SIG-M5 (cell line): ENCODE results near the gene ZNF443.
"Not testable (repeated sequence)": the region's sequence is repeated elsewhere in the genome, so short reads cannot be mapped to it uniquely, and the experiment has no call there.

Source experiments
- DNase-seq: peaks from one replicate; lab custom pipeline; 2025; lab: John Stamatoyannopoulos, UW

The ZNF443 gene

DNA sequence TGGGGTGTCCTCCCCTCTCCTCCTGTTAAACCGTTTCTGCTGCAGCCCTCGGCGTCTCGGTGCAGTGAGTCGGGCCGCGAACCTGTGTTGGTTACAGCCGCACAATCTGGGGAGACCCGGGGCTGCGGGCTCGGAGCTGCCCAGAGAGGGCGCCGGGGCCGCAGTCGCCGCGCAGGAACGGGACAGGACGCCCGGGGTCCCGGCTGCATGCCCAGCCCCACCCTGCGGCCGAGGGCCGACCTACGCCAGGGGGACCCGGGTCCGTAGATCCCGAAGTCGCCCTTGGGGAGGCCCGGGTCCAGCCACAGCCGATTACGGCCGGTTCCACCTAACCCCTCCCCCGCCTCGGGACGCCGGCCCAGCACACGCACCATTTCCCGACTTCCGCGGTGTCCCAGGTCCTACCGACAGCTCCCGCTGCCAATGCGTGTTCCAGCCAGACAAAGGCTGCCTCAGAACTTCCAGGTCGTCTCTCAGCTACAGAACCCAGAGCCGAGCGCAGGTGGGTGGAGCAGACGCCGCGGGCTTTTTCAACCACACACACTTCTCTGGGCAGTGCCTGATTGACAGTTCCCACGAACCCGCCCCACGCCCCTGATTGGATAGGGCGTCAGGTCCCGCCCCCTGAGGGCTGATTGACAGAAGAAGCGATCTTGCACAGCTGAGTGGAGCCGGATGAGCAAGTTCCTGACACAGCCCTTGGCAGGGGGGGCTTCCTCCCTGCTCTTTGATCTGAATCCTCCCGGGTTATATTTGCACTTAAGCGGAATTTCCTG, at the start of gene ZNF443:
ZNF443 (minus strand) TSS at position 481 of the 776 bp plus-strand sequence; CDS start at position 374, 107 bp downstream.
- DNase-seq = peak; percentile 64

DNA sequence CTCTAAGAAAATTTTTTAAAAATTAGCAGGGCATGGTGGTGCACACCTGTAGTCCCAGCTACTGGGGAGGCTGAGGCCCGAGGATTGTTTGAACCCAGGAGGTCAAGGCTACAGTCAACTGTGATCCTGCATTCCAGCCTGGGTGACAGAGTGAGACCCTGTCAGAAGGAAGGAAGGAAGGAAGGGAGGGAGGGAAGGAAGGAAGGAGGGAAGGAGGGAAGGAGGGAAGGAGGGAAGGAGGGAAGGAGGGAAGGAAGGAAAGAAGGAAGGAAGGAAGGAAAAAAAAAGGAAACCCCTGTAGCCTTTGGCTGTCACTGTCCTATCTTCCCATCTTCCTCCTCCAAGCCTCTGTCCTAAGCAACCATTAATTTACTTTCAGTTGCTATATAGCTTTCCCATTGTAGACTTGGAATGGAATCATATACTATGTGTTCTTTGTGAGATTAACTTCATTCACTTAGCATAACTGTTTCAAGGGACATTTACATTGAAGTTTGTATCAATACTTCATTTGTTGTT, 45.5 kb upstream of the ZNF443 start:
- not testable (repeated sequence) for DNase-seq

DNA sequence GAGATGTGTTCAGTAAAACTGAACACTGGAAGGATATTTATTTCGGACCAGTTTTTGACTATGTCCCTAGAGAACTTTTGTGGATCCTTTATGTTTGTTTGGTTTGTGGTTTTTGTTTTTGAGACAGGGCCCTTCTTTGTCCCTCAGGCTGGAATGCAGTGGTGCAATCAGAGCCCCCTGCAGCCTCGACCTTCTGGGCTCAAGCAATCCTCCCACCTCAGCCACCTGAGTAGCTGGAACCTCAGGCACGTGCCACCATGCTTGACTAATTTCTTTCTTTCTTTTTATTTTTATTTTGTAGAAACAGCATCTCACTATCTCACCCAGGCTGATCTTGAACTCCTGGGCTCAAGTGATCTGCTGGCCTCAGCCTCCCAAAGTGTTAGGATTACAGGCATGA, 44.8 kb upstream of the ZNF443 start:
- DNase-seq = no peak

DNA sequence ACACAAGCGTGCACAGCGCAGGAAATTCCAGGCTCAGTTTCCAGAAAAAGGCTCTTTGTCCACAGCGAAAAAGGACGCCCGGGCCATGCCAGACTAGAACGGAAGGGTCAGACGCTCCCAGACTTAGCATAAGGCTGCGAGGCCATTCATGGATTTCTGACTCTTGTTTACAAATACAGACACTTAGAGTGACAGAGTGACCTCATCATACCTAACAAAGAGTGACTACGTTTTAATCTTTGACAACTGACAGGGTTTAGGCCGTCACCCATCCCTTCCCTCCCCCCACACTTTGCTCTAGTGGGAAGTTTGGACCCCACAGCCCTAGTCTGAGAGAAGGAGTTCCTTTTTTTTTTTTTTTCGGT, 44.2 kb upstream of the ZNF443 start:
- no peak for DNase-seq

DNA sequence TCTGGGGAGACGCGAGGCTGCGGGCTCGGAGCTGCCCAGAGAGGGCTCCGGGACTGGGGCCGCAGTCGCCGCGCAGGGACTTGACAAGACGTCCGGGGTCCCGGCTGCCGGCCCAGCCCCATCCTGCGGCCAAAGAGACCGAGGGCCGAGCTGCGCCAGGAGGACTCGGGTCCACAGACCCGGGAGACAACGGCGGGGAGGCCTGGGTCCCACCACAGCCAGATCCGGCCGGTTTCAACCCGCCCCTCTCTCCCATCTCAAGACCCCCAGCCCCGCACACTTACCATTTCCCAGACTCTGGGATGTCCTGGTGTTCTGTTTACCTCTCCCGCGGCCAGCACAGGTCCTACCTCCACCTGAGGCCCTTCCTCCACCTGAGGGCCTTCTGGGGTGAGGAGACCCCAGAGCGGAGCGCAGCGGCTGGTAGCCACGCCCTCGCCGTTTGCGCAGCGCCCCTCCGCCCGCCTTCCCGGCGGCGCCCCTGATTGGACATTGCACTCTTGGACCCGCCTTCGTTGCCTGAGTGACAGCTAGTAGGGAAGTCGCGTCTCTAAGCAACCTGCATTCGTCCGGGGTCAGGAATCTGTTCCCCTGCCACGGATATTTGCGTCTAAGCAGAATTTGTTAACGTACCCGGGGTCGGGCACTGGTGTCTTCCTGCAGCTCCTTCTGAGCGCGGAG, 43.7 kb upstream of the ZNF443 start, which contains the start of gene ZNF709:
ZNF709 (minus strand) TSS at position 446 of the 681 bp plus-strand sequence; CDS start at position 287, 159 bp downstream.
- no peak for DNase-seq

DNA sequence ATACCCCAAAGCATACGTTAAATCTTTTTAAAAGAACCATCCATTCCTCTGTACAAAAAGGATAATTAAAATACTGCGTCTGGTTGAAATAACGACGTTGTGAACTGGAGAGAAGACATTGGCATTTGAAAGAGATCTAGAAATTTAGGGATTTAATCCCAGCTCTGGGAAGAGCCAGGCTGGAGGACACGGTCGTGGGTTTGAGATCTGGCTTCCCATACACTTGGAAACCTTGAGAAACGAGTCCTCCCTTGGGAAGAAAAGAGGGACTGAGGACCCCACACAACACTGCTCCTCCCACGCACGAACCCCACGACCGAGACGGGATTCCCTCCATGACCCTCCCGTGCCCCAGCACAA, 43.2 kb upstream of the ZNF443 start:
- no peak for DNase-seq

DNA sequence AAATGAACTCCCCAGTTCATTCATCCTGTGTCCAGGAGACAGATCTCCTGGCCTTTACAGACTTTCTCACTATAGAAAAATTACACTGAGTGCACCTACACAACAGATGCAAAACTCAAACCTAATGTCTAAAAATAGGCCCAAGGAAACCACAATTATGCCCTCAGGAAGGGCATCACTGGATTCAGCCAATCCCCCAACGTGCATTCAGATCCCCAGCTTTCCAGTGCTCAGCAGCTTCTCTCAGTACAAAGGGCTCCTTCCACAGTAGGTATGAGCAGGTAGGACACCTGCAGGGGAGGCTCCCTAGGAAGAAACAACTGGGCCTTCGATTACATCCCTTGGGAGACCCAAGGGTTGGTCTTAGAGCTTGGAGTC, 41.7 kb upstream of the ZNF443 start:
- DNase-seq = no peak

DNA sequence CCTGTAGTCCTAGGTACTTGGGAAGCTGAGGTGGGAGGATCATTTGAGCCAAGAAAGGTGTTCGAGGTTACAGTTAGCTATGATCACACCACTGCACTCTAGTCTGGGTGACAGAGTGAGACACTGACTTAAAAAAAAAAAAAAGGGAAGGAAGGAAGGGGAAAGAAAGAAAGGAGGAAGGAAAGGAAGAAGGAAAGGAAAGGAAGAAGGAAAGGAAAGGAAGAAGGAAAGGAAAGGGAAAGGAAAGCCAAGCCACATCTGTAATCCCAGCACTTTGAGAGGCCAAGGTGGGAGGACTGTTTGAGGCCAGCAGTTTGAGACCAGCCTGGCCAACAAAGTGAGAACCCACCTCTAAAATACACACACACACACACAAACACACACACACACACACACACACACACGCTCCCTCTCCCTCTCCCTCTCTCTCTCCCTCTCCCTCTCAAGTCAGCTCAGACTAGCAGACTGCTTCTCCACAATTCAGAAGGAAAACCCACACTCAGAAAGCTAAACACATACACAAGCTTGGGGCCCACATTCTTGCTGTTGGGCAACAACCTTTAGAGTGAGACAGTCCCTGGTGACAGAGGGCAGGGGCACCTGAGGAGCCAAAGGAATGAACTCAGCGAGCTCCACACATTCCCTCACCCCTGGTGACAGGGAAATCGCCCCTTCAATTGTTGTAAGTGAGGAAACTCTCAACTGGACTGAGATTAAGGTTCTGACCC, 41.1 kb upstream of the ZNF443 start:
- no peak for DNase-seq

DNA sequence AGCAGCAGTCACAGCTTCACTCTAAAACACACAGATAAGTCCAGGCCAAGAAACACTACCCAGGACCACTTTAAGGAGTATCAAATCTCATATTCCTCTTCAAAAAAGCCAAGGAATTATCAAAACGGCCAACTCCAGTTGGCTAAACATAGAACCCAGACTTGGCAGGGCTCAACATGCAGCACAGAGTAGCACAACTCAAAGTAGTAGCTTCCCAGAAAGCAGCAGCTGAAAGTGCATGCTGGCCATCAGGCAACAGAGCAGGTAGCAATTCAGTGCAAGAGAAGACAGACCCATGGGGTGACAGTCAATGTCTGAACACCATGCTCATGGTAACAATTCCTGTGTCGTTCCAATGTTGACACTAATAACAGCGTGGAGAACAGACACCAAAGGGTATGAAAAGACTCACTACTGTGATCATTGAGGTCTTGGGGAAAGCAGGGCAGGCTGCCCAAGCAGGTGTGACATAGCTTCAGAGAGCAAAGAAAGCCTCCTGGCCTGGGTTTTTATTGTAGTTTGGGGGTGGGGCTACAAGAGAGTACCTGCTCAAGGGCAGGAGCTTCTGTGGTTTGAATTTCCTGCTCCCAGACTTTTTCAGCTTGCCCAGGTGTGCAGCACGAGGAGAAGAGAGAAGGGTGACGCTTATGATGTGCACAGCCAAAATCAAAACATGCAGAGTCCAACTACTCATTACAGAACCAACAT, 37.6 kb upstream of the ZNF443 start:
- DNase-seq = no peak

DNA sequence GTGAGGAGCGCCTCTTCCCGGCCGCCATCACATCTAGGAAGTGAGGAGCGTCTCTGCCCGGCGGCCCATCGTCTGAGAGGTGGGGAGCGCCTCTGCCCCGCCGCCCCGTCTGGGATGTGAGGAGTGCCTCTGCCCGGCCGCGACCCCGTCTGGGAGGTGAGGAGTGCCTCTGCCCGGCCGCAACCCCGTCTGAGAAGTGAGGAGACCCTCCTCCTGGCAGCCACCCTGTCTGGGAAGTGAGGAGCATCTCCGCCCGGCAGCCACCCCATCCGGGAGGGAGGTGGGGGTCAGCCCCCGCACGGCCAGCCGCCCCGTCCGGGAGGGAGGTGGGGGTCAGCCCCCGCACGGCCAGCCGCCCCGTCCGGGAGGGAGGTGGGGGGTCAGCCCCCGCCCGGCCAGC, 26.8 kb upstream of the ZNF443 start:
- DNase-seq = not testable (repeated sequence)

DNA sequence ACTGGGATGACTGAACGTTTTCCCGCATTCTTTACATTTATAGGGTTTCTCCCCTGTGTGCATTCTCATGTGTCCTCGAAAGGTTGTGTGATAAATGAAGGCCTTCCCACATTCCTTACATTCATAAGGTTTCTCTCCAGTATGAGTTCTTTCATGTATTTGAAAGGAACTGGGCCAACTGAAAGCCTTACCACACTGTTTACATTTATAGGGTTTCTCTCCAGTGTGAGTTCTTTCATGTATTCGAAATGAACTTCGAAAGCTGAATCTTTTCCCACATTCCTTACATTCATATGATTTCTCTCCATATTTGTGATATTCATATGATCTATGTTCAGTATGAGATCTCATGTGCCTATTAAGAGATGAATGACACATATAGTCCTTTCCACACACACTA, 24.4 kb upstream of the ZNF443 start:
- no peak for DNase-seq

DNA sequence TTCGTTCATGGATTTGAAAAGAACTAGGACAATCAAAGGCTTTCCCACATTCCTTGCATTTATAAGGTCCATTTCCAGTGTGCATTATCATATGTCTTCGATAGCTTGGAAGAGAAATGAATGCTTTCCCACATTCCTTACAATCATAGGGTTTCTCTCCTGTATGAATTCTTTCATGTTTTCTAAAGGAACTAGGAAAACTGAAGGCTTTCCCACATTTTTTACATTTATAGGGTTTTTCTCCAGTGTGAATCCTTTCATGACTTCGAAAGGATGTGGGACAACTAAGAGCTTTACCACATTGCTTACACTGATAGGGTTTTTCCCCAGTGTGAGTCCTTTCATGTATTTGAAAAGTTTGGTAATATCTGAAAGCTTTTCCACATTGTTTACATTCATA, 23.9 kb upstream of the ZNF443 start:
- no peak for DNase-seq

DNA sequence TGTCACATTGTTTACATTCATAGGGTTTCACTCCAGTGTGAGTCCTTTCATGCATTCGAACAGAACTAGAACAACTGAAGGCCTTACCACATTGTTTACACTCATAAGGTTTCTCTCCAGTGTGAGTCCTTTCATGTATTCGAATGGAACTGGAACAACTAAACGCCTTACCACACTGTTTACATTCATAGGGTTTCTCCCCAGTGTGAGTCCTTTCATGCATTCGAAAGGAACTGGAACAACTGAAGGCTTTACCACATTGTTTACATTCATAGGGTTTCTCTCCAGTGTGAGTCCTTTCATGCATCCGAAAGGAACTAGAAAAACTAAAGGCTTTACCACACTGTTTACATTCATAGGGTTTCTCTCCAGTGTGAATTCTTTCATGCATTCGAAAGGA, 23.3 kb upstream of the ZNF443 start:
- not testable (repeated sequence) for DNase-seq

DNA sequence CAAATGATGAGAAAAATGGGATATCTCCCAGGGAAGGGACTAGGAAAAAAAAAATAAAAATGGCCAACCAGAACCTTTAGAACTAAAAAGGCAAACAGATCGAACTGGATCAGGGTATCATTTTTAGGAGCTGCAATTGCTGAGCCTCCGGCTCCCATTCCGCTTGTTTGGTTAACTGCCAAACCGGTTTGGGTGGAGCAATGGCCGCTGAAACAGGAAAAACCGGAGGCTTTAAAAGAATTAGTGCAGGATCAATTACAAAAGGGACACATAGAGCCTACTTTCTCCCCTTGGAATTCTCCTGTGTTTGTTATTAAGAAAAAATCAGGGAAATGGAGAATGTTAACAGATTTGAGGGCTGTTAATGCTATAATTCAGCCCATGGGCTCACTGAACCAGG, 12.7 kb upstream of the ZNF443 start:
- no peak for DNase-seq

DNA sequence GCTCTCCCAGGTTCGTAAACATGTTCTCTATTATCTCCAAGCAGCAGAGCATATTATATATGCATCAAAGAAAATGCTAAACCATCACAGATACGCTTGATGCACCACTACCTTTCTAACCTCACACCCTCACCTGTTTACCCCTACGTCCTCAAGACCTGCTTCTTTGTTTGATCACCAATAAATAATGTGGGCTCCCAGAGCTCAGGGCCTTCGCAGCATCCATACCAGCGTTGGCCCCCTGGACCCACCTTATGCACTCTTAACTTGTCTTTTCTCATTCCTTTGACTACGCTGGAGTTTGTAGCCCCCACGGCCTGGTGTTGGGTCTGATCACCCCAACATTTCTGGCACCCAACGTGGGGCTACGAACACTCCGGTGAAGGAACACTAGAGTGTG, 10.0 kb upstream of the ZNF443 start:
- no peak for DNase-seq

DNA sequence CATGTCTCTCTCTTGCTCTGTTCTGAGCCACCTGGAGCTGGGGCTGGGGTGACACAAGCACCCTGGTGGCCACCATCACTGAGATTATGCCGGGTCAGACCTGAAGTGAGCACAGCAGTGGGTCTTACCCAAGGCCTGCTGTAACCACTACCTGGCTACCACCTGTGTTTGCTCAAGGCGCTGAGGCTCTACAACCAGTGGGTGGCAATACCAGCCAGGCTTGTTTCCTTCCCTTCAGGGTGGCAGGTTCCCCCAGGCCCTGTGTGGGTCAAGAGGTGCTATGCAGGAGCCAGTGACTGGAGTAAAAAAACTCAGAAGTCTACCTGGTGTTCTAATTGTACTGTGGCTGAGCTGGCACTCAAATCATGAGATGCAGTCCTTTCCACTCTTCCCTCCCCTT, 8.0 kb upstream of the ZNF443 start:
- DNase-seq = no peak

DNA sequence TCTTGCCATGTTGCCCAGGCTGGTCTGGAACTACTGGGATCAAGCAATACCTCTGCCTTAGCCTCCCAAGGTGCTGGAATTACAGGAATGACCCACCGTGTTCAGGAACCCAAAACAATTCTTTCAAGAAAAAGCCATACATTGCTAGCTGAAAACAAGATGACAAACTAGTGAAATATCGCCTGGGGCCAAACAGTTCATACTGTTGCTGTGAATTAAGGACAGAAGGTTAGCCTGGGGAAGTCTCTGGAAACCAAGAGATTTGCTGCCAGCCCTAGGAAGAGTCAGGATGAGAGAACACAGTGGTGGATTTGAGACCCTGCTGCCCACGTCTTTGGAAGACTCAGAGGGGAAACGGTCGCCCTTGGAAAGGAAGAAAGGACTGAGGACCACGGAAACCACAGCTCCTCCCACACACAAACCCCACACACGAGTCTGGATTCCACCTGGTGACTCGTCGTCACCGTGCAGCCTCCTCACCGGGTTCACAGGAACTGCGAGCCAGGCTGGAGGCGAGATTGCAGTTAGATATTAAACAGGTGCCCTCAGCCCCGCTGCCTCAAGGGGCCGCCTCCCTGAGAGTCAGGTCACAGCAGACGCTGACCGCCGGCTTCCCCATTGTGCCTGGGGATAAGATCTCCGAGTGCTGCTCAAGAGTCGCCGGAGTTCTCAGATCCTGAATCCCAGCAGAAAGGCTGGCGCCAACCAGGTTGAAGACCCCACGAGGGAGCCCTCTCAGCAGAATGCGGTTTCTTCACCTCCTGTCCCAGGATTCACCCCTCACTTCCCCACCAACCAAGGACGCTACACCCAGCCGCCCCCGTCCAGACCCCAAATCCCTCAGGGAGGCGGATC, 908 bp downstream of the ZNF443 start:
- DNase-seq = not testable (repeated sequence)

DNA sequence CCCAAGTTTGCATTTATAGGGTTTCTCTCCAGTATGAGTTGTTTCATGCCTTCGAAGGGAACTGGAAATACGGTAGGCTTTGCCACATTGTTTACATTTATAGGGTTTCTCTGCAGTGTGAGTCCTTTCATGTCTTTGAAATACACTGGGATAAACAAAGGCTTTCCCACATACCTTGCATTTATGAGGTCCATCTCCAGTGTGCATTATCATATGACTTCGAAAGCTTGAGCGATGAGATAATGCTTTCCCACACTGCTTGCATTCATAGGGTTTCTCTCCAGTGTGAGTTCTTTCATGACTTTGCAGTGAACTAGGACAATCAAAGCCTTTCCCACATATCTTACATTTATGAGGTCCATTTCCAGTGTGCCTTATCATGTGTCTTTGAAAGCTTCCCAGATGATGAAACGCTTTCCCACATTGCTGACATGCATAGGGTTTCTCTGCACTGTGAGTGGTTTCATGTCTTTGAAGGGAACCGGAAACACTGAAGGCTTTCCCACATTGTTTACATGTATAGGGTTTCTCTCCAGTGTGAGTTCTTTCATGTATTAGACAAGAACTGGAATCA, 10.0 kb downstream of the ZNF443 start:
- not testable (repeated sequence) for DNase-seq

DNA sequence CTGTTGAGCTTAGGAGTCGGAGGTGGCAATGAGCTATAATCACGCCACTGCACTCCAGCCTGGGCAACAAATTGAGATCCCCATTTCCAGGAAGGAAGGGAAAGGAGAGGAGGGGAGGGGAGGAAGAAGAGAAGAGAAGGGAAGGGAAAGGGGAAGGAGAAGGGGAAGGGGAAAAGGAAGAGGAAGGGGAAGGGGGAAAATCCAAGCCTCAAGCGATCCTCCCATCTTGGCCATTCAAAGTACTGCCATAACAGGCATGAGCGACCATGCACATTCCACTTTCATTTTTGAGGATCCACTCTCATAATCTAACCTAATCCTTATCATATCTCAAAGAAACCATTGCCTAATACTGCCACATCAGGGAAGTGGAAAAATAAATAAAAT, 14.9 kb downstream of the ZNF443 start:
- DNase-seq = no peak

DNA sequence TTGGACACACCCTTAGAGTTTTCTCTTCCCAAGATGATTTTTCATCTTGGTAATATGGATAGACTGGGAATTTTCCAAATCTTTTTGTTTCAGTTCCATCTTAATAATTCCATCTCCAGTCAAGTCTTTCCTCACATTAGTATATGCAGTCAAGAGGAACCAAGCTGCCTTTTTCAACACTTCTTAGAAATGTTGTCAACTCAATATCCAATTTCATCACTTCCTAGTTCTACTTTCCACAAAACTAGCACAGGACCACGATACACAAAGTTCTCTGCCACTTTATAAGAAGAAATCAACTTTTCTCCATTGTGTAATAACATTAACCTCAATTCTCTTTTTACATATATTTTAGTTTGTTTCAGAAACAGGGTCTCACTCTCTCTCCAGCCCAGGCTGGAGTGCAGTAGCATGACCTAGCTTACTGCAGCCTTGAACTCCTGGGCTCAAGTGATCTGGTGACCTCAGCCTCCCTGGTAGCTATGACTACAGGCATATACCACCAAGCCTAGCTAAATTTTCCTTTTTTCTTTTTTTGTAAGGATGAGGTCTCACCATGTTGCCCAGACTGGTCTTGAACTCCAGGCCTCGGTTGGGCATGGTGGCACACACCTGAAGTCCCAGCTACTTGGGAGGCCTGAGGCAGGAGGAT, 15.5 kb downstream of the ZNF443 start:
- DNase-seq = no peak
